K562 (cell line): ENCODE measurements around the gene TGFBR3L. TPM values are rescaled to one million over a fixed set of nuclear protein-coding genes. Genes with fewer than 3 reads are reported as not detected.

ENCODE experiments used
- EGR1 ChIP-seq: fragments of 450-650 bp; conservative IDR thresholded peaks from 2 replicates; pipeline ENCODE4 v1.6.1; 2017; ENCODE audit warnings: mild to moderate bottlenecking
- ELF4 ChIP-seq: fragments of 450-650 bp; formaldehyde crosslinking; IDR thresholded peaks from 2 replicates; pipeline ENCODE4 v1.4.0; 2022; ENCODE audit warnings: missing genetic modification characterization
- ESRRA ChIP-seq: fragments of 450-650 bp; IDR thresholded peaks from 2 replicates; pipeline ENCODE4 v1.6.1; 2014; ENCODE audit warnings: low read depth, mild to moderate bottlenecking, moderate library complexity, borderline replicate concordance
- GTF2F1 ChIP-seq: IDR thresholded peaks from 2 replicates; pipeline ENCODE4 v1.6.1; 2011; ENCODE audit warnings: low read depth, low read length, improper control_type of control experiment
- HDAC8 ChIP-seq: fragments of 450-650 bp; IDR thresholded peaks from 2 replicates; pipeline ENCODE4 v1.6.1; 2016; ENCODE audit warnings: mild to moderate bottlenecking, missing genetic modification characterization, moderate library complexity, missing compliant biosample characterization
- MGA ChIP-seq: fragments of 450-650 bp; IDR thresholded peaks from 2 replicates; pipeline ENCODE4 v1.6.1; 2016; ENCODE audit warnings: mild to moderate bottlenecking, moderate library complexity
- NFIC ChIP-seq: fragments of 450-650 bp; IDR thresholded peaks from 2 replicates; pipeline ENCODE4 v1.6.1; 2017; ENCODE audit warnings: mild to moderate bottlenecking, inconsistent platforms
- PHF20 ChIP-seq: fragments of 450-650 bp; IDR thresholded peaks from 2 replicates; pipeline ENCODE4 v1.6.1; 2018; ENCODE audit not compliant: partially characterized antibody
- POLR2AphosphoS5 ChIP-seq: IDR thresholded peaks from 2 replicates; pipeline ENCODE4 v1.6.1; 2011; ENCODE audit warnings: mild to moderate bottlenecking, low read depth, low read length, moderate library complexity; ENCODE audit not compliant: control insufficient read depth, insufficient read depth
- RBM25 ChIP-seq: fragments of 200-400 bp; formaldehyde crosslinking; IDR thresholded peaks from 2 replicates; pipeline ENCODE4 v1.6.1; 2018; ENCODE audit warnings: low read length, low read depth, moderate library complexity; ENCODE audit not compliant: severe bottlenecking
- TCF7 ChIP-seq: sonication (generic); IDR thresholded peaks from 2 replicates; pipeline ENCODE4 v1.6.1; 2016; ENCODE audit warnings: antibody characterized with exemption, borderline replicate concordance
- ZKSCAN8 ChIP-seq: fragments of 200-800 bp; sonication (Bioruptor generic); IDR thresholded peaks from 2 replicates; pipeline ENCODE4 v1.6.1; 2016; ENCODE audit warnings: missing genetic modification characterization, missing compliant biosample characterization
- ZNF41 ChIP-seq: fragments of 250-450 bp; sonication (Bioruptor Pico); conservative IDR thresholded peaks from 2 replicates; pipeline ENCODE4 v1.4.0; 2020; ENCODE audit warnings: mild to moderate bottlenecking
- polyA plus RNA-seq, 8 experiments: library from polyadenylated mRNA; depleted of rRNA in 4 of 8; stranded (reverse) in 5 of 8; unstranded in 3 of 8; fragments of >200 nt; fragmentation: Nextera tagmentation in 2 of 8; fragmentation: Illumina TruSeq in 1 of 8; extraction: Ambion mirVana in 2 of 8; extraction: Trizol in 1 of 8; gene quantifications; 2 replicates each; pipeline versions ENCODE4 v1.2.1 to v1.2.3, GENCODE V29; 2011 to 2014; ENCODE audit warnings: inconsistent platforms in 1 of 8, missing spikeins in 1 of 8
- total RNA-seq, 7 experiments: library from RNA; depleted of rRNA in 6 of 7; stranded (reverse); fragments of >200 nt in 6 of 7; fragmentation: Illumina TruSeq in 2 of 7; extraction: Trizol in 2 of 7; gene quantifications; 2 replicates each; pipeline versions ENCODE4 v1.2.1 to v1.2.3, GENCODE V29; 2011 to 2021; ENCODE audit warnings: low replicate concordance in 1 of 7
- TF ChIP-seq, protein P1 (sequence below), 2 experiments: IDR thresholded peaks; 2 replicates each; pipeline ENCODE4 v1.6.1; 2012; ENCODE audit warnings: improper control_type of control experiment in 2 of 2, low read depth in 2 of 2, low read length in 2 of 2, borderline replicate concordance in 1 of 2

TGFBR3L gene
- total and polyA plus RNA-seq, 9 of the 15 experiments (the other 6 are each of a cell fraction or from before 2014, with no cell fraction given) = not detected

DNA sequence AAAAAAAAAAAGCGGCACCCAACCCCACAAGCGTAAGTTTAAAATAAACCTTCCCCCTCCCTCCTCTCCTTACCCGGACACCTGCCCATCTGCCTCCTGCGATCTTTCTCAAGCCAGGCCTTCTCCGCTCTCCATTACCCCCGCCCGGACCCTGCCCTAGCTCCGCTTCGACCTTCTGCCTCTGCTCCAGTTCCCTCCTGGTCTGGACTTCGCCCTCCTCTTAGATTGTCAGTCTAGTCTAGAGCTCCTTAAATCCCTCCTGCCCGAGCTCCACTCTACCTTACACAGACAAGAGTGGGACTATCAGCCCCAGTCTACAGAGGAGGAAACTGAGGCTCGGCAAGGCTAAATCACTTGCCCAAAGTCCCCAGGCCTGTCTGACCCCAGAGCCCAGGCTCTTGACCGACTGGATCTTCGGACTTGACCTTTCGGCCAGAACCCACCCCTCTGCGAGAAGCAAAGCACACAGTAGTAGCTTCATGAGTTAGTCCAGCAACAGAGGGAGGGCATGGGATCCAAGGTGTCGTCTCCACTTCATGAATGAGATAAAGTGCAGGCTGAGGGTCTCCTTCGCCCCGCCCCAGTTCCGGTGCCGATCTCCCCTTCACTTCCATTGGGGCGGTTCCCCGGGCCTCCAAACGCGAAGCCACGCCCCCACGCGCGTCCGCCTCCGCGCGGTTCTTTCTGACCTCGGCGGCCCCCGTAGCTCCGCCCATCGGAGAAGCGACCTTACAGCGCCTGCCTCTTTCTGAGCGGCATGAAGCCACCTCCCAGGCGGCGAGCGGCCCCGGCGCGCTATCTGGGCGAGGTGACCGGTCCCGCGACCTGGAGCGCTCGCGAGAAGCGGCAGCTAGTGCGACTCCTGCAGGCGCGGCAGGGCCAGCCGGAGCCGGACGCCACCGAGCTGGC lies 5.2 kb downstream of the TGFBR3L start, which contains the start of gene SNAPC2 (continued):
- TF ChIP-seq MGA = peak; percentile 29; the same call in 1 of the 2 replicates
- TF ChIP-seq POLR2AphosphoS5 = no peak
- no peak for TF ChIP-seq ZNF41
- TF ChIP-seq TCF7 = no peak
- TF ChIP-seq ESRRA = peak; percentile 77
- TF ChIP-seq, protein P1, sequence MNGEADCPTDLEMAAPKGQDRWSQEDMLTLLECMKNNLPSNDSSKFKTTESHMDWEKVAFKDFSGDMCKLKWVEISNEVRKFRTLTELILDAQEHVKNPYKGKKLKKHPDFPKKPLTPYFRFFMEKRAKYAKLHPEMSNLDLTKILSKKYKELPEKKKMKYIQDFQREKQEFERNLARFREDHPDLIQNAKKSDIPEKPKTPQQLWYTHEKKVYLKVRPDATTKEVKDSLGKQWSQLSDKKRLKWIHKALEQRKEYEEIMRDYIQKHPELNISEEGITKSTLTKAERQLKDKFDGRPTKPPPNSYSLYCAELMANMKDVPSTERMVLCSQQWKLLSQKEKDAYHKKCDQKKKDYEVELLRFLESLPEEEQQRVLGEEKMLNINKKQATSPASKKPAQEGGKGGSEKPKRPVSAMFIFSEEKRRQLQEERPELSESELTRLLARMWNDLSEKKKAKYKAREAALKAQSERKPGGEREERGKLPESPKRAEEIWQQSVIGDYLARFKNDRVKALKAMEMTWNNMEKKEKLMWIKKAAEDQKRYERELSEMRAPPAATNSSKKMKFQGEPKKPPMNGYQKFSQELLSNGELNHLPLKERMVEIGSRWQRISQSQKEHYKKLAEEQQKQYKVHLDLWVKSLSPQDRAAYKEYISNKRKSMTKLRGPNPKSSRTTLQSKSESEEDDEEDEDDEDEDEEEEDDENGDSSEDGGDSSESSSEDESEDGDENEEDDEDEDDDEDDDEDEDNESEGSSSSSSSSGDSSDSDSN (IDR thresholded peaks at IDR 0.05; ENCODE audit: borderline replicate concordance in 1 of 2, low read depth in 2 of 2, low read length in 2 of 2) = no peak
- peak; percentile 78 for TF ChIP-seq NFIC
- peak; percentile 90 for TF ChIP-seq EGR1
- peak; percentile 94 for TF ChIP-seq RBM25
- no peak for TF ChIP-seq ZKSCAN8 (CRISPR knock-in tag)
- TF ChIP-seq ELF4 (CRISPR knock-in tag) = no peak
- no peak for TF ChIP-seq HDAC8 (tag)
- peak; percentile 16 for TF ChIP-seq PHF20
- TF ChIP-seq GTF2F1 = 0 out of 2 replicates have a peak, but pooled peaks have one; percentile 39
